Neural cell (in vitro differentiated cells): Measurements from ENCODE around the gene C6orf118. TPM values are rescaled to one million over a fixed set of nuclear protein-coding genes. Genes with fewer than 3 reads are reported as not detected.

Source experiments
- H2AFZ ChIP-seq: fragments of 200-600, 300-800 bp; sonication (generic), shearing (Covaris generic); 2 replicates; pipeline ENCODE4 v1.6.0; 2014; ENCODE audit warnings: low read depth, mild to moderate bottlenecking, antibody characterized with exemption, low read length, moderate library complexity
- H3F3A ChIP-seq: fragments of 200-600 bp; shearing (Covaris generic); 2 replicates; pipeline ENCODE4 v1.6.1; 2016; ENCODE audit warnings: mild to moderate bottlenecking, moderate library complexity, mixed read lengths, antibody characterized with exemption, low read length; ENCODE audit not compliant: insufficient read depth, poor library complexity, severe bottlenecking
- H3K27ac ChIP-seq: fragments of 200-600, 300-800 bp; sonication (generic), shearing (Covaris generic); 2 replicates; pipeline ENCODE4 v1.5.1; 2014; ENCODE audit warnings: mild to moderate bottlenecking, low read length, moderate library complexity
- H3K27me3 ChIP-seq: fragments of 300-800, 200-600 bp; sonication (generic), shearing (Covaris generic); 2 replicates; pipeline ENCODE4 v1.6.0; 2014; ENCODE audit warnings: mild to moderate bottlenecking, low read depth, low read length, moderate library complexity; ENCODE audit not compliant: insufficient read depth
- H3K36me3 ChIP-seq: fragments of 300-800, 200-600 bp; sonication (generic), shearing (Covaris generic); 2 replicates; pipeline ENCODE4 v1.5.1; 2014; ENCODE audit warnings: mild to moderate bottlenecking, antibody characterized with exemption, low read length, moderate library complexity; ENCODE audit not compliant: insufficient read depth
- H3K4me2 ChIP-seq: fragments of 300-800, 200-600 bp; sonication (generic), shearing (Covaris generic); 2 replicates; pipeline ENCODE4 v1.6.0; 2014; ENCODE audit warnings: mild to moderate bottlenecking, low read length
- H3K4me3 ChIP-seq: fragments of 300-800, 200-600 bp; sonication (generic), shearing (Covaris generic); 2 replicates; pipeline ENCODE4 v1.5.1; 2014; ENCODE audit warnings: mild to moderate bottlenecking, low read length, moderate library complexity
- H3K79me2 ChIP-seq: fragments of 200-600 bp; shearing (Covaris generic); replicated peaks from 2 replicates; pipeline ENCODE4 v1.6.0; 2014; ENCODE audit warnings: mild to moderate bottlenecking, low read length, moderate library complexity; ENCODE audit not compliant: insufficient read depth
- H3K9ac ChIP-seq: fragments of 300-800, 200-600 bp; sonication (generic), shearing (Covaris generic); 2 replicates; pipeline ENCODE4 v1.6.1; 2016; ENCODE audit warnings: mild to moderate bottlenecking, low read length, mixed read lengths
- H3K9me2 ChIP-seq: fragments of 200-600 bp; shearing (Covaris generic); 2 replicates; pipeline ENCODE4 v1.6.1; 2016; ENCODE audit warnings: mild to moderate bottlenecking, low read length, mixed read lengths; ENCODE audit not compliant: insufficient read depth
- H3K9me3 ChIP-seq: fragments of 200-600, 300-800 bp; sonication (generic), shearing (Covaris generic); 2 replicates; pipeline ENCODE4 v1.6.1; 2016; ENCODE audit warnings: mild to moderate bottlenecking, mixed run types, low read length, moderate library complexity, mixed read lengths
- H4K20me1 ChIP-seq: fragments of 200-600 bp; shearing (Covaris generic); 2 replicates; pipeline ENCODE4 v1.6.1; 2016; ENCODE audit warnings: mild to moderate bottlenecking, mixed run types; ENCODE audit not compliant: insufficient read depth
- EP300 ChIP-seq: fragments of 450-650 bp; conservative IDR thresholded peaks from 2 replicates; pipeline ENCODE4 v1.6.1; 2014; ENCODE audit warnings: antibody characterized with exemption, mild to moderate bottlenecking, moderate library complexity; ENCODE audit not compliant: poor library complexity, severe bottlenecking
- EZH2 ChIP-seq: fragments of 200-600, 300-800 bp; shearing (Covaris generic), sonication (generic); IDR thresholded peaks from 2 replicates; pipeline ENCODE4 v1.6.1; 2014; ENCODE audit warnings: antibody characterized with exemption, low read length, borderline replicate concordance, mild to moderate bottlenecking; ENCODE audit not compliant: insufficient read depth, poor library complexity, severe bottlenecking
- MXI1 ChIP-seq: fragments of 450-650 bp; conservative IDR thresholded peaks from 2 replicates; pipeline ENCODE4 v1.6.1; 2014; ENCODE audit warnings: antibody characterized with exemption, mild to moderate bottlenecking; ENCODE audit not compliant: poor library complexity, severe bottlenecking
- POLR2AphosphoS5 ChIP-seq: IDR thresholded peaks from 2 replicates; pipeline ENCODE4 v1.6.1; 2012
- RAD21 ChIP-seq: fragments of 450-650 bp; conservative IDR thresholded peaks from 2 replicates; pipeline ENCODE4 v1.6.1; 2014; ENCODE audit warnings: antibody characterized with exemption, mild to moderate bottlenecking, moderate library complexity
- SMC3 ChIP-seq: fragments of 450-650 bp; conservative IDR thresholded peaks from 2 replicates; pipeline ENCODE4 v1.6.1; 2014; ENCODE audit warnings: antibody characterized with exemption, mild to moderate bottlenecking, moderate library complexity; ENCODE audit not compliant: poor library complexity
- TAF1 ChIP-seq: IDR thresholded peaks from 2 replicates; pipeline ENCODE4 v1.6.1; 2012; ENCODE audit warnings: low read depth
- polyA minus RNA-seq: library from RNA; depleted of rRNA, polyadenylated mRNA; stranded (reverse); fragments of >200 nt; gene quantifications from 2 replicates; pipeline ENCODE4 v1.2.3, GENCODE V29; 2014
- polyA plus RNA-seq: library from polyadenylated mRNA; depleted of rRNA; stranded (reverse); fragments of >200 nt; gene quantifications from 2 replicates; pipeline ENCODE4 v1.2.3, GENCODE V29; 2014
- TF ChIP-seq, protein P1 (sequence below): IDR thresholded peaks from 2 replicates; pipeline ENCODE4 v1.6.1; 2012; ENCODE audit warnings: borderline replicate concordance
- TF ChIP-seq, protein P2 (sequence below): fragments of 450-650 bp; IDR thresholded peaks from 2 replicates; pipeline ENCODE4 v1.5.1; 2014; ENCODE audit warnings: antibody characterized with exemption, mild to moderate bottlenecking, moderate library complexity; ENCODE audit not compliant: poor library complexity, severe bottlenecking

Gene C6orf118
- polyA plus RNA-seq (5.2 and 8.7 TPM in 2 replicates), polyA minus RNA-seq (3.4 and 8.9 TPM in 2 replicates)

- Histone ChIP-seq H3K9ac (peak within 1 kb of the TSS; percentile 61), H3K9me2 (no peaks in the 10 kb centered on the region), H3F3A (no peaks in the 10 kb centered on the region), H3K4me2 (peak within 1 kb of the TSS; percentile 94), H3K4me3 (peak within 1 kb of the TSS; percentile 74), H4K20me1 (no peaks in the 10 kb centered on the region), H3K9me3 (no peaks in the 10 kb centered on the region), H3K36me3 (no peaks in the 10 kb centered on the region), H3K27me3 (no peaks in the 10 kb centered on the region), H3K79me2 (no peaks in the 10 kb centered on the region), H3K27ac (peak within 1 kb of the TSS; percentile 31), H2AFZ (peak within 1 kb of the TSS; percentile 86)
- TF ChIP-seq EP300 (peak; percentile 44), SMC3 (peak; percentile 54), TAF1 (no peak), MXI1 (peak; percentile 91), POLR2AphosphoS5 (no peak), RAD21 (peak; percentile 51), EZH2 (no peak)
- TF ChIP-seq, protein P1, sequence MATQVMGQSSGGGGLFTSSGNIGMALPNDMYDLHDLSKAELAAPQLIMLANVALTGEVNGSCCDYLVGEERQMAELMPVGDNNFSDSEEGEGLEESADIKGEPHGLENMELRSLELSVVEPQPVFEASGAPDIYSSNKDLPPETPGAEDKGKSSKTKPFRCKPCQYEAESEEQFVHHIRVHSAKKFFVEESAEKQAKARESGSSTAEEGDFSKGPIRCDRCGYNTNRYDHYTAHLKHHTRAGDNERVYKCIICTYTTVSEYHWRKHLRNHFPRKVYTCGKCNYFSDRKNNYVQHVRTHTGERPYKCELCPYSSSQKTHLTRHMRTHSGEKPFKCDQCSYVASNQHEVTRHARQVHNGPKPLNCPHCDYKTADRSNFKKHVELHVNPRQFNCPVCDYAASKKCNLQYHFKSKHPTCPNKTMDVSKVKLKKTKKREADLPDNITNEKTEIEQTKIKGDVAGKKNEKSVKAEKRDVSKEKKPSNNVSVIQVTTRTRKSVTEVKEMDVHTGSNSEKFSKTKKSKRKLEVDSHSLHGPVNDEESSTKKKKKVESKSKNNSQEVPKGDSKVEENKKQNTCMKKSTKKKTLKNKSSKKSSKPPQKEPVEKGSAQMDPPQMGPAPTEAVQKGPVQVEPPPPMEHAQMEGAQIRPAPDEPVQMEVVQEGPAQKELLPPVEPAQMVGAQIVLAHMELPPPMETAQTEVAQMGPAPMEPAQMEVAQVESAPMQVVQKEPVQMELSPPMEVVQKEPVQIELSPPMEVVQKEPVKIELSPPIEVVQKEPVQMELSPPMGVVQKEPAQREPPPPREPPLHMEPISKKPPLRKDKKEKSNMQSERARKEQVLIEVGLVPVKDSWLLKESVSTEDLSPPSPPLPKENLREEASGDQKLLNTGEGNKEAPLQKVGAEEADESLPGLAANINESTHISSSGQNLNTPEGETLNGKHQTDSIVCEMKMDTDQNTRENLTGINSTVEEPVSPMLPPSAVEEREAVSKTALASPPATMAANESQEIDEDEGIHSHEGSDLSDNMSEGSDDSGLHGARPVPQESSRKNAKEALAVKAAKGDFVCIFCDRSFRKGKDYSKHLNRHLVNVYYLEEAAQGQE, result no peak
- TF ChIP-seq, protein P2, sequence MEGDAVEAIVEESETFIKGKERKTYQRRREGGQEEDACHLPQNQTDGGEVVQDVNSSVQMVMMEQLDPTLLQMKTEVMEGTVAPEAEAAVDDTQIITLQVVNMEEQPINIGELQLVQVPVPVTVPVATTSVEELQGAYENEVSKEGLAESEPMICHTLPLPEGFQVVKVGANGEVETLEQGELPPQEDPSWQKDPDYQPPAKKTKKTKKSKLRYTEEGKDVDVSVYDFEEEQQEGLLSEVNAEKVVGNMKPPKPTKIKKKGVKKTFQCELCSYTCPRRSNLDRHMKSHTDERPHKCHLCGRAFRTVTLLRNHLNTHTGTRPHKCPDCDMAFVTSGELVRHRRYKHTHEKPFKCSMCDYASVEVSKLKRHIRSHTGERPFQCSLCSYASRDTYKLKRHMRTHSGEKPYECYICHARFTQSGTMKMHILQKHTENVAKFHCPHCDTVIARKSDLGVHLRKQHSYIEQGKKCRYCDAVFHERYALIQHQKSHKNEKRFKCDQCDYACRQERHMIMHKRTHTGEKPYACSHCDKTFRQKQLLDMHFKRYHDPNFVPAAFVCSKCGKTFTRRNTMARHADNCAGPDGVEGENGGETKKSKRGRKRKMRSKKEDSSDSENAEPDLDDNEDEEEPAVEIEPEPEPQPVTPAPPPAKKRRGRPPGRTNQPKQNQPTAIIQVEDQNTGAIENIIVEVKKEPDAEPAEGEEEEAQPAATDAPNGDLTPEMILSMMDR, result no peak
These were observed at the start of gene C6orf118 for GRCh38 chr6:165308926-165309731. TSS of gene C6orf118 (minus strand) at chr6:165309605. CDS start at chr6:165309586, 19 bp downstream.

DNA sequence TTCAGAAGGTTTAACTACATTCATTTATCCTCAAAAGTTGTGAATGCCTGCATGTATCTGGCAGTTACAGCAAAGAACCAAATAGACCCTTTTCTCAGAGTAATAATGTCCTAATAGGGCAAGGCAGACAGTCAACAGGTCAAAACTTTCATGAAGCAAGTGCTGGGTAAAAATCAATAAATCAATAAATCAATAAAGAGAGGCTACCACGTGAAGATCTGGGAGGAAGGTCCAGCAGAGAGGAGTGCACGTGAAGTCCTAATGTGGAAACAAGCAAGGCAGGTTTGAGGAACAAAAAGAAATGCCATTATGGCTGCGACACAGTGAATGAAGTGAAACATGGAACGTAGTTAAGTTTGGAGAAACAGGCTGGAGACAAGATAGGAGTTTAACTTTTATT lies 36.3 kb upstream of the C6orf118 start:
- Histone ChIP-seq H3K9me3 (no peaks in the 10 kb centered on the region), H4K20me1 (no peaks in the 10 kb centered on the region), H3K9me2 (no peaks in the 10 kb centered on the region), H3K27me3 (no peaks in the 10 kb centered on the region), H3K27ac (no peak overlapping the region), H3K9ac (no peak overlapping the region), H3F3A (no peaks in the 10 kb centered on the region), H2AFZ (no peak overlapping the region), H3K4me3 (no peak overlapping the region), H3K79me2 (no peaks in the 10 kb centered on the region), H3K4me2 (no peak overlapping the region), H3K36me3 (no peaks in the 10 kb centered on the region)
- TF ChIP-seq SMC3 (no peak), TAF1 (no peak), RAD21 (no peak), EZH2 (no peak), POLR2AphosphoS5 (no peak), EP300 (no peak), MXI1 (no peak)
- TF ChIP-seq, protein P2, result no peak
